Measurements from ENCODE around the gene KBTBD7.

Gene KBTBD7

DNA sequence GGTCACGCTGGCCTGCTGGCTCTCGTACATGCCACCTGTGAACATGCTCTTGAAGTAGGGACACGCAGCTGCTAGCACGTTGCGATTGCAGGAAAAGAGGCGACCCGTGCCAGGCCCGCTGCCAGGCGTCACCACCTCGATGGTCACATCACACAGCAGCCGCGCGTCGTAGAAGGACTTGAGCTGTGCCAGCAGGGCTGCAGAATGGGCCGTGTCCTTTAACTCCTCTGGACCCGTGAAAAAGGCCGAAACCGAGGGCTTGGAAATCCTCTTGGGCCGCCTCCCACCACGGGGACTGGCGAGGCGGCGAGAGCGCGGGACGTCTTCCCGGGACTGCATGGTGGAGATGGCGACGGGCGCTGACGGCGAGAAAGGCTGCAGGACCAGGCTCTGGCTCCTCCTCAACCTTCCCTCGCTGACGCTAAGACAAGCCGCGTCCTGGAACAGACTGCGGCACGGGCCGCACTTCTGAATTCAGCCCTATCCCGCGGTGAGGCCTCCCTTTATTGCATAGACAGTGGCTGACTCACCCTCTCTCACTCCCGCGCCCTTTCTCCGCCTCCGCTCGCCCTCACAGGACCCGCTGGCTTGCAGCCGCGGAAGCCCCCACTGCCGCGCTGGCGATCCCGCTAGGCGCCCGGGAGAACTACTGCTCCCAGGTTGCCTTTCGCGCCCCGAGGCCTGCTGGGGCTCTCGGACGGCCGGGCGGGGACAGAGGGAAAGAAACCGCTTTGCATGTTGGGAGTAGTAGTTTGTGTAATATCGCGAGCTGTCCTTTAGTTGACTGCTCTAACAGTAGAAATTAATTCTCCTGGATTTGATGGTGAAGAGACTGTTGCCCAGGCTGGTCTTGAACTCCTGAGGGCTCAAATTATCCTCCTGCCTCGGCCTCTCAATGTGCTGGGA is at the start of gene KBTBD7:
Gene KBTBD7, minus strand, starts transcription at position 651 of the 906 bp plus-strand sequence. Its CDS starts 312 bp downstream, at position 339.
- peak; percentile 90 for DNase-seq

DNA sequence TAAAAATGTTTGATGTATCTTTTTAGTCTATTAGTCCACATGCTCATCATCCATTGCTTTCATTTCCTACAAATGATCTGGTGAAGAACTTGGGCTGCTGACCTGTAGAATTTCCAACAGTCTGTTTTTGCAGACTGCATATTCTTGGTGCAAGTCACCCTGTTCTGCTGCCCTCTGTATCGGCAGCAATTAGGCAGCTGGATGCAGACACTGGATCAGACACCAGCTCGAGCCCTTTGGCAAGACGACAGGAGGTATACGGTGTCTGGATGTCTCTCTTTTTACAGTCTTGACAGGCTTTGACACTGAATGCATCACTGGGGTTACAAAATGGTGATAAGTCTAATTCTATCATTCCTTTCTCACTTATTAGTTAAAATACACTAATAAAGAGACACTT is 47.3 kb upstream of the KBTBD7 start:
- no peak for DNase-seq

DNA sequence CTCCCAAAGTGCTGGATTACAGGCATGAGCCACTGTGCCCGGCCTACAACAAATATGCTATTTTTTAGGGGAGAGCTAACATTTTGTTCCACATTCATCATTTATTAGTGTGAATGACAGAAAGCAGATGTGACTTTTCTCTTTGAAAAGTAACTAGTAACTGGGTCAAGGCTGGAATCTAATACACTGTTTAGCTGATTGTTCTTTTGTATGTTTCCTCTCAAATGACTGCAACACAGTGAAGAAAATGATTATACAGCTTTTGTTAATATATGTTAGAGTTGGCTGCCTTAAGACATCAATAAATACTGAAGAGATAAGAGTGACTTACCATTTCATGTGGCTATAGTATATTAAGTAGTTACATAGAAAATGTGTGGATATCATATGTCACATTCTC is 42.0 kb upstream of the KBTBD7 start:
- DNase-seq: no peak

DNA sequence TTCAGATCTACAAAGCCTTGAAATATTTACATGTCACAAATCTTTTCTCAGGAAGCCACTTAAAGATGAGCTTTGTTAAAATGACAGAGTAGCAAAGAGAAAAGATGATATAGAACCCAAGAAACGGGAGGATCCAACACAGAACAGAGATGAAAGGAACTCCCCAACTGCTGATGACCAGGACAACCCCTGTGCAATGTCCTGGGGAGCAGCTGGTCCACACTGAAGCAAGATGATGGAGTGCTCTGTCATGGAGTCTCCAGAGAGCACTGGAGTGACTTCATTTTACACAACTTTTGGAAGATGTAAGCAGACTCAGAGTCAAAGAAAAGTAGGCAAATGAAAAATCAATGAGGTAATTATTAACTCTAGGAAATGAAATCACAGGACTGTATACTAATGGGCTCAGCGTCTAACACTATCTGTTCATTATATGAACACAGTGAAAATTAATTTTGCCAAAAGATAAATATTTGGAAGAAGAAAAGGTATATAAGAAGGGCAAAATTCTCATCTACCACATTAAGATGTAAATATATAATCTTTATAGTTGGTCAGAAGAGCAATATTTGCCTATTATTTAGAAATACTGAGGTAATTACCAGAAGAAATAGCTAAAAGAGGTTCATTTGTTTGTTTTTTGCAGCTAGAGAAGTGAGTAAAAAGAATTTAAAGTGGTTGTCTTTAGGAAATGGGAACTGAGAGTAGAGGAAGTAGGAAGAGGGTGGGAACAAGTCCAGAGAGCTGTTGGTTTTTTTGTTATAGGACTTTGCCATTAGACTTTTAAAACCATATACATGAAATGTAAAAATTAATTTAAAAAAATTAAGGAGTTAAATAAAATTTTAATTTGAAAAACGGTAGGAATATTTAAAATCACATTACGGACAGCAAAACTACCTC is 38.5 kb upstream of the KBTBD7 start:
- DNase-seq: no peak

DNA sequence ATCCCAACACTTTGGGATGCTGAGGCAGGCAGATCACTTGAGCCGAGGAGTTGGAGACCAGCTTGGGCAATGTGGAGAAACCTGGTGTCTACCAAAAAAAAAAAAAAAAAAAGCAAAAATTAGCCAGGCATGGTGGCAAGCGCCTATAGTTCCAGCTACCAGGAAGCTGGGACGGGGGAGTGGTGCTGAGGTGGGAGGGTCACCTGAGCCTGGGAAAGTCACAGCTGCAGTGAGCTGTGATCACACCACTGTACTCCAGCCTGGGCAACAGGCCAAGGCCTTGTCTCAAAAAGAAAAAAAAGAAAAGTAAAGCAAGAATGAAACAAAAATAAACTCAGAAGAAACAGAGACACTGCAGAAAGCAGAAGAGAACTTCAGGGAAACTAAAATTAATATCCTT is 37.4 kb upstream of the KBTBD7 start:
- no peak for DNase-seq

GRCh38 chr13:41231025-41231677 is 36.8 kb upstream of the KBTBD7 start:
- DNase-seq: no peak

DNA sequence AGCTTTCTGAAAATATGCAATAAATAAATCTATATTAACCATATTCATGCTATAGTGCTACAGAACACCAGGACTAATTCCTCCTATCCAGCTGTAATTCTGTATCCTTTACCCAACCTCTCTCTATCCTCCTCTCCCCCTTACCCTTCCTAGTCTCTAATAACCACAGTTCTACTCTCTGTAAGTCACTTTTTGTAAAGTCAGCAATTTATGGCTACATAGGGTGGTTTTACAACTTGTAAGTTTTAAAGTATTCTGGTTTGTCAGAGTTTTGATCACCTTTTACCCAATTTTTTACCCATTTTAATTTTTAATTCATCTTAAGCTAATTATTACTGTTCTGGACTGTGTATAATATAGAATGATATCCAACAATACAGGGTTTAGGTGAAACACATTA is 35.0 kb upstream of the KBTBD7 start:
- no peak for DNase-seq

DNA sequence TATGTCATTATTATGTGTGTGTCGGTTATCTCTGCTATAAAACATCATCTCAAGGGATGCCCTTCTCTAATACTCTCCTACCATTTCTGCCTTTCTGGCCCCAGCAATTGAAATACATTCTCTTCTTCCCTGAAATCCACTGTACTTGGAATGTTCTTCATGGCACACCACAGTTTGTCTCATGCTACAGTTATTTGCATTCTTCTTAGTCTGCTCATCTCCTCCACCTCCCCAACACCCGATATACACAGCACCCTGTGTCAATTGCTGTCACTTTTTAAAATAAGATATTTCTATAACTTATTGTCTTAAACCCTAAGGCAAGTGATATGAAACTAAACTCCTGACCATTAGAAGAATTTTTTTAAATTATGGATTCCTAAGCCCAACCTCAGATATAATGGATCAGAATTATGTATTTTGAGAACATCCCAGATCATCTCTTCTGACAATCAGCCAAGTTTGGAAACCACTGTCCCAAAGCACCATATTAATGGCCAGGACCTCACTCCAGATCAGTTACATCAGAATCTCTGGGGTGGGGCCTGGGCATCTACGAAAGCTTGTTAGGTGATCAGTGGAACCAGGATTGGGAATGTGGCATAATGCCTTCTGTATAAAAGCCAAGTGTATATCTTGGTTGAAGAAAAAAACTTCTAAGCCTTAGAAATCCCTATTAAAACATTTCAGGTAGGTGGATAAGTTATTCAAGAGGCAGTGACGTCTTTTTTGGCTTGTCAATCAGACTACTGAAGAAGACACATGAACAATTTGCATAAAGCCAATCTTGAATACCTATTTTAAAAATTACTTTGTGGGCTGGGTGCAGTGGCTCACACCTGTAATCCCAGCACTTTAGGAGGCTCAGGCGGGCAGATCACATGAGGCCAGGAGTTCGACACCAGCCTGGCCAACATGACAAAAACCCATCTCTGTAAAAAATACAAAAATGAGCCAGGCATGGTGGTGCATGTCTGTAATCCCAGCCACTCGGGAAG is 30.0 kb upstream of the KBTBD7 start:
- no peak for DNase-seq

GRCh38 chr13:41222259-41222852 is 28.0 kb upstream of the KBTBD7 start:
- DNase-seq: peak; percentile 43

DNA sequence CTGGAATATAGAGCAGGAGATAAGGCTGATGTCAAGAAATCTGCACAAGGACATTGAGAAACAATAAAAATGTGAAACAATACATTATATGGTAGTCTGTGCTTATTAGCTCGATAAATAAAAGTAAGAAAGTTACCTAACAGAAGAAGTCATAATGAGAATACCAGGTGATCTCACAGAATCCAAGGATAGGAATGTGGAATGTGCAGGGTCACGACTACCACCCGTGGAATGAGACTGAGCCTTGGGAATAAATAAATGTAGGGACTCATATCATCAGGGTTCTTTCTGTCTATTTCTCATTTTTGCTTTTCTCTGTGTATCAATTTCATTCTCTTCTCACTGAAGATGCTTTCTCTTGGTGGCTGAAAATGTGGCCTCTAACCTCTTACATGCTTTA is 26.0 kb upstream of the KBTBD7 start:
- DNase-seq: no peak

- no peak for DNase-seq
Observed at GRCh38 chr13:41216160-41216559, 21.8 kb upstream of the KBTBD7 start.

- DNase-seq: no peak
Observed at GRCh38 chr13:41213919-41214318, 19.6 kb upstream of the KBTBD7 start.

- DNase-seq: no peak
Observed at GRCh38 chr13:41213316-41213715, 18.9 kb upstream of the KBTBD7 start.

GRCh38 chr13:41212881-41213280 is 18.5 kb upstream of the KBTBD7 start:
- no peak for DNase-seq

- DNase-seq: no peak
Observed at GRCh38 chr13:41211062-41211461, 16.7 kb upstream of the KBTBD7 start.

DNA sequence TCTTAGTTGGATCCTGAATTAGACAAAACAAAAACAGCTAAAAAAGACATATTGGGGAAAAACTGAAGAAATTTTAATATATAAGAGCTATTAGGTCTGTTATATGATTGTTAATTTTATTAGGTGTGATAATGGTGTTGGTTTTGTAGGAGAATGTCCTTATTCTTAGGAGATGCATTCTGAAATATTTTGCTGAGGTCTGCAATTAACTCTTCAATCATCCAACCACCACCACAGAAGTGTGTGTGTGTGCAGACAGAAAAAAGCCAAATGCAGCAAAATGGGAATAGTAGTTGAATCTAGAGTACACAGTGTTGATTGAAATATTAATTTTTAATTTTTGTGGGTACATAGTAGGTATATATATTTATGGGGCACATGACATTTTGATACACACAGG is 12.1 kb upstream of the KBTBD7 start:
- no peak for DNase-seq

- DNase-seq: no peak
Observed at GRCh38 chr13:41203810-41204209, 9.4 kb upstream of the KBTBD7 start.

GRCh38 chr13:41200126-41200525 is 5.8 kb upstream of the KBTBD7 start:
- DNase-seq: no peak

GRCh38 chr13:41199526-41199925 is 5.2 kb upstream of the KBTBD7 start:
- no peak for DNase-seq

DNA sequence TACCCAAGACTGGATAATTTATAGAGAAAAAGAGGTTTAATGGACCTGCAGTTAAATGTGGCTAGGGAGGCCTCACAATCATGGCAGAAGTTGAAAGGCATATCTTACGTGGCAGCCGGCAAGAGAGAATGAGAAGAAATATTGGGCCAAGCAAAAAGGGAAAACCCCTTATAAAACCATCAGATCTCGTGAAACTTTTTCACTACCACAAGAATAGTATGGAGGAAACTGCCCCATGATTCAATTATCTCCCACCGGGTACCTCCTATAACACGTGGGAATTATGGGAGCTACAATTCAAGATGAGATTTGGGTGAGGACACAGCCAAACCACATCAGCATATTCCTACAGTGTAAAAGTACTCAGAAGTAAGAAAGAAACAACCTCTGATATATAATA is 4.7 kb upstream of the KBTBD7 start:
- no peak for DNase-seq

- no peak for DNase-seq
Observed at GRCh38 chr13:41196620-41197019, 2.3 kb upstream of the KBTBD7 start.

DNA sequence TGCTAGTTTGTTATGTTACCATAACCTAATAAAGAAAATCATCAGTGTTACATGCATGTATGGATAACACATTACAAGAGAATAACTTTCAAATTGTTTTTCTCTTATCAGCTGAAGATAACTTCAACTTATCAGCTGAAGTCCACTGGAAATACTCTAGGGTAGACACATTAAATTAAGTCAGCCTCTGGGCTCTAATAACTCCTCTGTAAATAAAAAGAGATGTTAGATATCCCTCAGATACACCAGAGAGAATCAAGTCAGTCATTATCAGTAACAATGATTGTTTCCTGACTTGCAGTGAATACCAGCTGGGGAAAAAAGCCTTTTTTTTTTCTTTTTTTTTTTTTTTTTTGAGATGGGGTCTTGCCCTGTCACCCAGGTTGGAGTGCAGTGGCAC is 1.6 kb upstream of the KBTBD7 start:
- no peak for DNase-seq
